ENCODE measurements around the gene MAEL. TPM values are rescaled to one million over a fixed set of nuclear protein-coding genes. Genes with fewer than 3 reads are reported as not detected.

MAEL gene
- total and polyA plus RNA-seq, 2 of the 8 experiments (the other 6 are each of a cell fraction or from before 2014, with no cell fraction given): 0.03 TPM; not detected in 1

GRCh38 chr1:166978821-166979220 lies 10.3 kb upstream of the MAEL start (continued):
- TF ChIP-seq RAD21 (IDR thresholded peaks at IDR 0.05 in 1 of 2, conservative IDR thresholded peaks at IDR 0.05 in 1 of 2; ENCODE audit: low read depth in 2 of 2, low read length in 2 of 2): no peak

Data from H1 (cell line).